Measurements from ENCODE around the gene BORCS5. TPM values are rescaled to one million over a fixed set of nuclear protein-coding genes. Genes with fewer than 3 reads are reported as not detected.

The BORCS5 gene
- total and polyA plus RNA-seq, 2 of the 8 experiments (the other 6 are each of a cell fraction or from before 2014, with no cell fraction given), result 8.3 to 17.4 TPM

DNA sequence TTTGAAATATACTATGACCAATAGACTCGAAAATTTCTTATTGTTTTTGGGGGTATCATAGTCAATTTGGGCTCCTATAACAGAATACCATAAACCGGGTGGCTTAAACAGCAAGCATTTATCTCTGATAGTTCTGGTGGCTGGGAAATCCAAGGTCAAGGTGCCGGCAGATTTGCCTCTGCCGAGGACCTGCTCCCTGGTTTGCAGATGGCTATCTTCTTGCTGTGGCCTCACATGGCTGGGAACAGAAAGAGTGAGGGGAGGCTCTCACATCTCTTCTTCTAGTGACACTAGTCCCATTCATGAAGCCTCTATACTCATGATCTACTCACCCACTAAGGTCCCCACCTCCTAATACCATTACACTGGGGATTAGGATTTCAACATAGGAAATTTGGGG lies 70.7 kb downstream of the BORCS5 start:
- DNase-seq (ENCODE audit: low read depth in 1 of 2, low spot score in 2 of 2) (no peak), FAIRE-seq (no peak)
- Histone ChIP-seq H4K91ac (replicated peaks; ENCODE audit: insufficient read length, low read length) (no peak overlapping the region), H2AFZ (ENCODE audit: low read length) (no peak overlapping the region), H3K4ac (replicated peaks; ENCODE audit: insufficient read length, low read depth, low read length) (no peak overlapping the region), H3K4me2 (ENCODE audit: insufficient read depth in 1 of 2, low read depth in 2 of 2, low read length in 2 of 2) (no peak overlapping the region), H2BK20ac (ENCODE audit: low read length) (no peak overlapping the region), H2AK5ac (ENCODE audit: low read depth, low read length) (no peak overlapping the region), H3K36me3 (ENCODE audit: control insufficient read depth in 2 of 4, insufficient read depth in 4 of 4, low read length in 3 of 4) (no peaks in the 10 kb centered on the region; a peak in 1 of 8 replicates), H3K4me1 (replicated peaks in 1 of 4; ENCODE audit: control insufficient read depth in 3 of 4, insufficient read depth in 4 of 4, low read length in 3 of 4) (peaks cover 0 to 4% (median 1%) of the 10 kb centered on the region in 4 experiments; a peak in 2 of 7 replicates), H3K23ac (ENCODE audit: insufficient read length) (no peak overlapping the region), H4K20me1 (replicated peaks in 1 of 2; ENCODE audit: control insufficient read depth in 1 of 2, insufficient read depth in 2 of 2, low read length in 2 of 2) (no peaks in the 10 kb centered on the region), H3K79me2 (ENCODE audit: control insufficient read depth in 1 of 2, insufficient read depth in 2 of 2, low read length in 2 of 2) (no peaks in the 10 kb centered on the region), H4K8ac (ENCODE audit: extremely low read depth, insufficient read depth, low read length) (no peak overlapping the region), H3K79me1 (ENCODE audit: low read depth, low read length) (no peaks in the 10 kb centered on the region), H3K27ac (ENCODE audit: low read depth, low read length) (no peak overlapping the region), H3K18ac (ENCODE audit: extremely low read depth, low read length) (no peak overlapping the region), H3K9me3 (ENCODE audit: insufficient read depth in 2 of 2, low read depth in 1 of 2, low read length in 1 of 2) (peaks cover 0 to 5% of the 10 kb centered on the region in 2 experiments; a peak in 1 of 4 replicates), H4K5ac (ENCODE audit: insufficient read length, low read depth, low read length) (no peak overlapping the region), H2BK12ac (ENCODE audit: low read depth, low read length) (no peak overlapping the region), H3K56ac (replicated peaks; ENCODE audit: insufficient read length, low read depth, low read length) (no peak overlapping the region), H2BK15ac (ENCODE audit: low read length) (no peak overlapping the region), H2BK120ac (replicated peaks; ENCODE audit: low read depth, low read length) (no peak overlapping the region), H2BK5ac (ENCODE audit: low read depth, low read length) (no peak overlapping the region), H3K9ac (replicated peaks in 1 of 4; ENCODE audit: extremely low read depth in 1 of 4, low read depth in 3 of 4, low read length in 3 of 4) (no peak overlapping the region), H3K4me3 (ENCODE audit: extremely low read depth in 1 of 4, insufficient read depth in 2 of 4, low read depth in 3 of 4, low read length in 4 of 4) (no peak overlapping the region), H3K27me3 (replicated peaks in 1 of 4; ENCODE audit: control insufficient read depth in 3 of 4, extremely low read depth in 1 of 4, insufficient read depth in 3 of 4, low read length in 3 of 4) (no peaks in the 10 kb centered on the region), H3K23me2 (ENCODE audit: low read depth, low read length) (no peaks in the 10 kb centered on the region), H3K14ac (ENCODE audit: insufficient read length) (no peak overlapping the region)
- ChIA-PET POLR2A (ENCODE audit: partially characterized antibody) (no interaction called here), CTCF (ENCODE audit: partially characterized antibody) (interaction anchor here (1.2 kb wide), 2 partner anchors 31 to 276 kb away, joined by 3 read pairs; no protein-coding TSS in a partner anchor)
- WGBS, 2 experiments (ENCODE audit: extremely low coverage in 1 of 2, insufficient coverage in 1 of 2, insufficient read length in 1 of 2, insufficient replicate concordance in 2 of 2, low coverage in 1 of 2, low lambda C conversion rate in 2 of 2, missing lambda C conversion rate in 1 of 2), result 83% methylated on average over 4 of the region's 4 CpGs; no CpG with 5 or more reads in 1 of the 2 experiments
- no peak for TF ChIP-seq CBX8 (IDR thresholded peaks at IDR 0.05; ENCODE audit: borderline replicate concordance, low read depth, low read length)
- no peak for TF ChIP-seq ZNF274 (IDR thresholded peaks at IDR 0.05; ENCODE audit: borderline replicate concordance, extremely low read depth, low read length)
- TF ChIP-seq CBX5 (IDR thresholded peaks at IDR 0.05; ENCODE audit: low read depth, low read length), result no peak
- no peak for TF ChIP-seq EP300 (IDR thresholded peaks at IDR 0.05; ENCODE audit: borderline replicate concordance in 1 of 2, low read depth in 2 of 2, low read length in 2 of 2)
- TF ChIP-seq SP4 (IDR thresholded peaks at IDR 0.05; ENCODE audit: low read length), result no peak
- TF ChIP-seq POLR2AphosphoS5 (IDR thresholded peaks at IDR 0.05; ENCODE audit: low read depth, low read length), result no peak
- TF ChIP-seq HDAC6 (IDR thresholded peaks at IDR 0.05; ENCODE audit: low read depth, low read length), result no peak
- TF ChIP-seq SIN3A (conservative IDR thresholded peaks at IDR 0.05 in 1 of 2, IDR thresholded peaks at IDR 0.05 in 1 of 2; ENCODE audit: low read depth in 1 of 2, low read length in 2 of 2), result no peak
- no peak for TF ChIP-seq KDM5A (IDR thresholded peaks at IDR 0.05; ENCODE audit: low read length)
- TF ChIP-seq RNF2 (IDR thresholded peaks at IDR 0.05; ENCODE audit: borderline replicate concordance, low read depth, low read length, missing control alignments, poor library complexity, severe bottlenecking), result no peak
- no peak for TF ChIP-seq BCL11A (IDR thresholded peaks at IDR 0.05; ENCODE audit: low read depth in 2 of 2, low read length in 2 of 2)
- no peak for TF ChIP-seq JUN (IDR thresholded peaks at IDR 0.05; ENCODE audit: low read depth, low read length)
- TF ChIP-seq, protein P1, sequence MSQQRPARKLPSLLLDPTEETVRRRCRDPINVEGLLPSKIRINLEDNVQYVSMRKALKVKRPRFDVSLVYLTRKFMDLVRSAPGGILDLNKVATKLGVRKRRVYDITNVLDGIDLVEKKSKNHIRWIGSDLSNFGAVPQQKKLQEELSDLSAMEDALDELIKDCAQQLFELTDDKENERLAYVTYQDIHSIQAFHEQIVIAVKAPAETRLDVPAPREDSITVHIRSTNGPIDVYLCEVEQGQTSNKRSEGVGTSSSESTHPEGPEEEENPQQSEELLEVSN (IDR thresholded peaks at IDR 0.05), result no peak
